Activated B cell treated with CpG ODN at 0.5 μM for 24 hours (primary cell): ENCODE measurements around the gene RAB3GAP1. TPM values are rescaled to one million over a fixed set of nuclear protein-coding genes. Genes with fewer than 3 reads are reported as not detected.

Source experiments
- ATAC-seq: fragments of 200-7000 bp; cut with Tn5 transposase; one replicate; pipeline ENCODE4 v1.10.0; 2021; ENCODE audit warnings: low read depth, mild to moderate bottlenecking, moderate library complexity
- CTCF ChIA-PET: fragments of 350-600 bp; sonication (Branson Sonifier 250); formaldehyde crosslinking; loops from one replicate; lab custom pipeline; 2021; ENCODE audit warnings: antibody characterized with exemption; lab: Charles Lee
- POLR2A ChIA-PET: fragments of 350-600 bp; sonication (Branson Sonifier 250); formaldehyde crosslinking; loops from one replicate; lab custom pipeline; 2021; ENCODE audit warnings: antibody characterized with exemption; lab: Charles Lee
- DNase-seq: peaks from one replicate; pipeline ENCODE4 v3.0.0; 2022
- H3K27ac Mint-ChIP-seq: one replicate; pipeline ENCODE4 v1.8.0; 2020; ENCODE audit warnings: mixed read lengths
- H3K27me3 Mint-ChIP-seq: one replicate; pipeline ENCODE4 v1.8.0; 2021; ENCODE audit warnings: mixed read lengths
- H3K36me3 Mint-ChIP-seq: one replicate; pipeline ENCODE4 v1.8.0; 2021; ENCODE audit warnings: low read depth, mixed read lengths
- H3K4me1 Mint-ChIP-seq: one replicate; pipeline ENCODE4 v1.8.0; 2021; ENCODE audit warnings: mixed read lengths
- H3K4me3 Mint-ChIP-seq: one replicate; pipeline ENCODE4 v1.8.0; 2020; ENCODE audit warnings: mild to moderate bottlenecking, mixed read lengths
- H3K9me3 Mint-ChIP-seq: one replicate; pipeline ENCODE4 v1.8.0; 2020; ENCODE audit warnings: mixed read lengths
- intact Hi-C: fragments of 100-400 bp; cut with micrococcal nuclease; formaldehyde crosslinking; loops from one replicate; pipeline ENCODE4 v1.15.1; 2024
- total RNA-seq: library from RNA; stranded (reverse); gene quantifications from 2 replicates; pipeline ENCODE4 v1.2.3, GENCODE V29; 2022
- TF ChIP-seq, protein P1 (sequence below): fragments of 200-600 bp; IDR thresholded peaks from one replicate; pipeline ENCODE4 v1.8.0; 2022; ENCODE audit warnings: antibody characterized with exemption, mild to moderate bottlenecking

RAB3GAP1 gene
- total RNA-seq, 1 donor from 2014 or later: 51.0 TPM

DNA sequence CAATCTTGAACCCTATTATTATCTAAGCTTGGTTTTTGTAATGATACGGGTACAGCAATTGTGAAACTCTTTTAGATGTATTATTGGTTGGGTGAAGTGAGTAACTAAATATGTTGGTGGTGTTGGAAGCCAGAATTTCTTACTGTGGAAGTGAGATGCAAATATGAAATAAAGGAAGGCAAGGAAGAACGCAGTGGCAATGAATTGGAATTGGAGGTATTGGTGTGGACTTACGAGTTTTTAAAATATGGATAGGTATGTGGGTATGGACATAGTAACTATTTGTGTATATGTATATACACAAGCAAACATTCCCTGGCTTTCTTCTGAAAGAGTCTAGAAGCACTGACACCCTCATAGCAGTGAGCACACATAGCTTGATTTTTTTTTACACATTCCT is 105.8 kb downstream of the RAB3GAP1 start:
- Mint-ChIP-seq H3K36me3 (peaks cover 78% of the 10 kb centered on the region), H3K9me3 (no peaks in the 10 kb centered on the region), H3K4me1 (no peaks in the 10 kb centered on the region), H3K4me3 (no peak overlapping the region), H3K27ac (no peak overlapping the region), H3K27me3 (no peaks in the 10 kb centered on the region)
- DNase-seq (no peak), ATAC-seq (no peak)
- ChIA-PET POLR2A (no interaction called here), CTCF (no interaction called here)
- intact Hi-C loops: no loop called here
- TF ChIP-seq, protein P1, sequence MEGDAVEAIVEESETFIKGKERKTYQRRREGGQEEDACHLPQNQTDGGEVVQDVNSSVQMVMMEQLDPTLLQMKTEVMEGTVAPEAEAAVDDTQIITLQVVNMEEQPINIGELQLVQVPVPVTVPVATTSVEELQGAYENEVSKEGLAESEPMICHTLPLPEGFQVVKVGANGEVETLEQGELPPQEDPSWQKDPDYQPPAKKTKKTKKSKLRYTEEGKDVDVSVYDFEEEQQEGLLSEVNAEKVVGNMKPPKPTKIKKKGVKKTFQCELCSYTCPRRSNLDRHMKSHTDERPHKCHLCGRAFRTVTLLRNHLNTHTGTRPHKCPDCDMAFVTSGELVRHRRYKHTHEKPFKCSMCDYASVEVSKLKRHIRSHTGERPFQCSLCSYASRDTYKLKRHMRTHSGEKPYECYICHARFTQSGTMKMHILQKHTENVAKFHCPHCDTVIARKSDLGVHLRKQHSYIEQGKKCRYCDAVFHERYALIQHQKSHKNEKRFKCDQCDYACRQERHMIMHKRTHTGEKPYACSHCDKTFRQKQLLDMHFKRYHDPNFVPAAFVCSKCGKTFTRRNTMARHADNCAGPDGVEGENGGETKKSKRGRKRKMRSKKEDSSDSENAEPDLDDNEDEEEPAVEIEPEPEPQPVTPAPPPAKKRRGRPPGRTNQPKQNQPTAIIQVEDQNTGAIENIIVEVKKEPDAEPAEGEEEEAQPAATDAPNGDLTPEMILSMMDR: no peak

DNA sequence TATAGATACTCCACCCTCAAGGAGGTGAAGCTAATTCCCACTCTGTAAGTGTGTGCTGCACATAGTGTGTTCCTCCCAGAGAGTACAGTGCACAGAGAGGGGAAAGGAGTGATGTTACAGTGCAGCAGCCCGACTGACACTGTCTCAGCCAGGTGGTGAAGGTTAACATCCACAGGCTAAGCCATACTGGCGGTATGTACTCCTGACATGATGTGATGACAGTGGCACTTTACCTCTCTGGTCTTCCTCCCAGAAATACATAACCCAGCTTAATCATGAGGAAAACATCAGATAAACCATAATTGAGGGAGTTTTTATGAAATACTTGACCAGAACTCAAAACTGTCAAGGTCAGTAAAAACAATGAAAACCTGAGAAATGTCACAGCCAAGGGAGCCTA is 107.1 kb downstream of the RAB3GAP1 start:
- H3K27me3 Mint-ChIP-seq: no peaks in the 10 kb centered on the region
- no peak for DNase-seq
- TF ChIP-seq, protein P1: no peak
- peaks cover 82% of the 10 kb centered on the region for H3K36me3 Mint-ChIP-seq
- no peak overlapping the region for H3K4me3 Mint-ChIP-seq
- intact Hi-C loops: no loop called here
- H3K9me3 Mint-ChIP-seq: no peaks in the 10 kb centered on the region
- no peaks in the 10 kb centered on the region for H3K4me1 Mint-ChIP-seq
- ChIA-PET CTCF (no interaction called here), POLR2A (no interaction called here)
- no peak for ATAC-seq
- no peak overlapping the region for H3K27ac Mint-ChIP-seq

DNA sequence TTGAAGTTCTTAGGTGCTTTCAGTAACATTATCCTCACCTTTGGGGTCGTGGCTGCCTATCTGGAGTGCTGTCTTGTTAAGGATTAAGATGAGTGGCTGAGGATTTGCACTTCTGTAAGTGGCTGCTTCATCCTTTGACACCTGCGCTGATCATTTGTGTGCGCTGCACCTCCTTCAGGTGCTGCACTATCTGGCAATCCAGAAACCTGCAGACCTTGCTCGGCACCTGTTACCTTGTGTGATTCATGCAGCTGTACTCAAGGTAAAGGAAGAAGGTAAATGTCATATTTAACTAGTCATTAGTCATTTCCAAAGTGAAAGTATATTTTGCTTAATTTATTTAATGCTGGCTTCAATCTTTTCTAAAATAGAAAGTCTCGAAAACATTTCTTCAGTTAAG is 110.3 kb downstream of the RAB3GAP1 start:
- peaks cover 76% of the 10 kb centered on the region for H3K36me3 Mint-ChIP-seq
- POLR2A ChIA-PET: no interaction called here
- no peak overlapping the region for H3K27ac Mint-ChIP-seq
- H3K4me3 Mint-ChIP-seq: no peak overlapping the region
- TF ChIP-seq, protein P1: no peak
- intact Hi-C loops: no loop called here
- no peaks in the 10 kb centered on the region for H3K4me1 Mint-ChIP-seq
- no peaks in the 10 kb centered on the region for H3K27me3 Mint-ChIP-seq
- no peaks in the 10 kb centered on the region for H3K9me3 Mint-ChIP-seq
- ATAC-seq (no peak), DNase-seq (no peak)
- CTCF ChIA-PET: no interaction called here

DNA sequence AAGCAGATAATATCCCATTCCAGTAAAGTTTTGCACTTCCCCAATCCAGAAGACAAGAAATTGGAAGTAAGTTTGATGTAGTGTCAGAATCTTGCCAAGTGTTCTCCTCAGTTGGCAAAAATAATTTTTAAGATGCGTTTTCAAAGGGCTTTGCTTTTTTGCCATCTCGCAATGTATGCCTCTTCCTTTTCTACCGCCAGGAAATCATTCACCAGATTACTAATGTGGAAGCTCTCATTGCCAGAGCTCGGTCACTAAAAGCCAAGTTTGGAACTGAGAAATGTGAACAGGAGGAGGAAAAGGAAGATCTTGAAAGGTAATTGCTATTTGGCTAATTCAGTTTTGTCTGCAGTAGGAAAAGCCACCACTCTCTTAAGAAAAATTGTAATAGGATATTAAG is 110.7 kb downstream of the RAB3GAP1 start:
- CTCF ChIA-PET: no interaction called here
- intact Hi-C loops: no loop called here

DNA sequence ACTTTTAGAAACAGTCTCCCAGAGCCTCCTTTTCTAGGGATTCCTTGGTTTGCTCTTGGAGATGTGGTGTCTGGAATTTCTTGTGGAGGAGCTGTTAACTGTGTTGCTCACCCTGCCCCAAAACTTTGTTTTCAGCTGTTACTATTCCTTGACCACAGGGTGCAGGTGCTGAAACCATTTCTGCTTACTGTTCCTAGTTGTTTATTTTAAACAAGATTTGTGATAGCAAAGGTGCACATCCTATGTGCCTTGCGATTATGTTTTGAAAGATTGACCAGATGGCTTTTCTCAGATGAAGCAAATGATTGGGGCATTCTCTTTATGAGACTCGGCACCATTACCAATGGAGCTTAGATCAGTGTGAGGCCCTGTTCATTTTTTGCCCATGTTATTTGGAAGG is 111.2 kb downstream of the RAB3GAP1 start:
- H3K27ac Mint-ChIP-seq: no peak overlapping the region
- H3K4me1 Mint-ChIP-seq: no peaks in the 10 kb centered on the region
- ATAC-seq (no peak), DNase-seq (no peak)
- TF ChIP-seq, protein P1: no peak
- intact Hi-C loops: no loop called here
- no peaks in the 10 kb centered on the region for H3K9me3 Mint-ChIP-seq
- peaks cover 78% of the 10 kb centered on the region for H3K36me3 Mint-ChIP-seq
- H3K27me3 Mint-ChIP-seq: no peaks in the 10 kb centered on the region
- ChIA-PET POLR2A (no interaction called here), CTCF (no interaction called here)
- H3K4me3 Mint-ChIP-seq: no peak overlapping the region

More for the DNA sequence above, 110.7 kb downstream of the RAB3GAP1 start:
- POLR2A ChIA-PET: no interaction called here
- Mint-ChIP-seq H3K4me3 (no peak overlapping the region), H3K4me1 (no peaks in the 10 kb centered on the region), H3K36me3 (peaks cover 78% of the 10 kb centered on the region), H3K9me3 (no peaks in the 10 kb centered on the region), H3K27ac (no peak overlapping the region), H3K27me3 (no peaks in the 10 kb centered on the region)
- DNase-seq (no peak), ATAC-seq (no peak)
- TF ChIP-seq, protein P1: no peak
